HL-60/S4 treated with retinoic acid at 250 ng/mL for 4 days and 3 days (cell line): Measurements from ENCODE around the gene TECPR1.

ENCODE experiments used
- in situ Hi-C: fragments of 300-500 bp; cut with MboI; formaldehyde crosslinking; loops from 2 replicates; pipeline ENCODE4 v1.7.0; 2022; ENCODE audit warnings: low sequenced_read_pairs

The TECPR1 gene

GRCh38 chr7:98167653-98168052, 84.4 kb downstream of the TECPR1 start:
- in situ Hi-C loops, result no loop called here

GRCh38 chr7:98166668-98166970, 85.4 kb downstream of the TECPR1 start:
- in situ Hi-C loops, result no loop called here

- in situ Hi-C loops, result no loop called here
These were observed 86.0 kb downstream of the TECPR1 start for GRCh38 chr7:98165827-98166667.
